GM19035 (cell line): ENCODE measurements around the gene PTPN20.

ENCODE experiments used
- ATAC-seq: cut with Tn5 transposase; IDR thresholded peaks from one replicate; pipeline ENCODE4 v1.9.1; 2021; ENCODE audit not compliant: unreplicated experiment

Gene PTPN20

DNA sequence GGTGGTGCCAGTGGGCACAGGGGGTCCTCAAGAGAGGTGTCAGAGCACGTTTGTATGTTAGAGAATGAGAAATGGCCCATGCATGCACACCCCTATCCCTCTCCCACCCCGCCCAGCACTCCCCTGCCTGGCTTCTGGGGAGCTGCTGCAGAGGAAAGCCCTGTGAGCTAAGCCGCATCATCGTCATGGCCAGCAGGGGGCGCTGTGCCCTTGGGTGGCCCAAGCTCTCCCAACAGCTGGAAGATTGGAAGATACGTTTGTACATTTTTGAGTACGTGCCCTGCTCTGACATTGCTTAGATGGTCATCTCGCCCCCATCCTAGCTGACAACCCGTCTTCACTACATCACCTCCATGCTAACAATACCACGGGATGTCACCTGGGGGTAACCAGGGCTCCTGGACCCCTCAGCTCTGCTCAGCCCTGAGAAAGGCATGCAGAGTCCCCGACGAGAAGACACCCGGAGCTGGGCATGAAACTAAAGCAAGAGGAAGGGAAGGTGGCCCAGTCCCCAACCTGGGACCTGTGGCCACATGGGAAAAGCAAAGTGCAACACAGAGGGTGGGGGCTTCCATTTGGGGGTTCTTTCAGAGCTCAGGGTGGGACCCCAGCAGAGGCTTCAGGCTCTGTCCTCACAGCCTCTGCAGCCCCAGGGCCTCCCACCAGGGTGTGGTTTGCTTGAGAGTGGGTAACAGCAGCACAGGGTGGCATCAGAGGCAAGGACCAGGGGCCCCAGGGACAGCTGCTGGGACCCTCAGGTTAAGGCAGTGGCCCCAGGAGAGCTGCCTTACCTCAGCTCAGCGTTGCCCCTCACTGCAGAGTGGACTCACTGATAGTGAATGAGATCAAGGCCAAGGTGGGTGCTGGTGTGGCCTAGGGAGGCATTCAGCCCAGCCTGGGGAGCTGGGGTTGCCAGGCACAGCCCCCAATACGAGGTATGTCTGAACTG is 136.6 kb downstream of the PTPN20 start:
- peak; percentile 56 for ATAC-seq

DNA sequence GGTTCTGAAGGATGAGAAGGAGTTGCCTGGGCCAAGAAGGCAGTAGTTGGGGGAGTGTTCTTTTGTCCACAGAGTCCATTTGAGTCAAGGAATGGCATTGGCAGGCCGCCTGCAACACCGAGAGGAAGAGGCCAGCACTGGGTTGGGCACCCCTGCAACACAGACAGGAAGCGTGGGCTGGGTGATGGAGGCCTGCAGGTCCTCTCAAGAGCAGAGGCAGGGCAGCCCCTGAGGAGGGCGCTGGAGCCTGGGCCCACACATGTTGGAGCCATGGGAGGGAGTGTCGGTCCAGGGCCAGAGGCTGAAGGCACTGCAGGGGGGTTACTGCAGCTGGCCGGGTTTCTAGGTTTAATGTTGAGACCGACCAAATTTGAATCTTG is 137.3 kb downstream of the PTPN20 start:
- no peak for ATAC-seq

DNA sequence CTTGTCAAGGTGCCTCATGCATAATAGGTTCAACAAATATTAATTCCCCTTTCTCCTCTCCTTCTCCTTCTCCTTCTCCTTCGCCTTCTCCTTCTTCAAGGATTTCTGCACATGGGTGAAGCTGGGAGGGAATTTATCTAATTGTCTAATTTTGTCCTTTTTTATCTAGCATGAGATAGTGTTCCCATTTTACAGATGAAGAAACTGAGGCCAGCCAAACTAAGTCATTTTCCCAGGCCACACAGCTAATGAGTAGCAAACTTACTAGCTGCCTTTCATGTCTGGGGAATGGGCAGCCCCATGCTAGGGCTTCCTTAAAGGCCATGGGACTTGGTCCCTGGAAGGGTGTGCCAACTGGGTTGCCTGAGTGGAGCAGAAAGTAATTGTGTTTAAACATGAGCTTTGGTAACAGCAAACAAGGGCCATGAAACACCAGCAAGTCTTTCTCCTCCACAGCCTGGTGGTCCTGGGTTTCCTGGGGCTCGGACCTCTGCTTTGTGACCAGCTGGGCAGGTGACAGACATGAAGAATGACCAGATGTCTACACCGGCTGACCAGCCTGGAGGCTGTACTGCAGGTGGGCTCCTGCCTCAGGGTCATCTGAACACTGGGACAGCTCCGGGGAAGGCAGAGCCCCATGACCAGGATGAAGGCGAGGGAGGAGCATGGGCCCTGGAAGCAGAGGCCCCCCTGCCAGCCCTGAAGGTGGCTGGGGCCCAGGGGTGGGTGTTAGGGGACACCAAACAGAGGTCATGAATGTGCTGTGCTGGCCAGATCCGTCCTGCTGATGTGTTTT is 138.0 kb downstream of the PTPN20 start:
- ATAC-seq = no peak

DNA sequence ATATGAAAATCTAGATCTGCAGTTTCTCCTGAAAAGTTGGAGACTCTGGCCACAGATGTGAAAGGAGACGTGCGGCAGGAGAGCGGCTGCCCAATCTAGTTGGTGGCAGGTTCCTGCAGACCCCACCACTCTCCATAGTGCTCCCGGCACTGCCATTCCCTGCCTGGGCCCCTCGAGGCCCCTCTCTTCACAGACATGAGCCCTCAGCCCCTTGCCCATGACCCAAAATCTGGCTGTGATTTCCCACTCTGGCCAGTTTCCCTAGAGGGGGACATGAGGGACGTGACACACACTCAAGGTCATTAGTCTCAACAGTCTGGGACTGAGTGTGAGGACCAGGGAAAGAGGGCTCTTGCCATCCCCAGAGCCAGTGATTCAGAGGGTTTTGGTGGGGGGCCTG is 138.7 kb downstream of the PTPN20 start:
- ATAC-seq = no peak

DNA sequence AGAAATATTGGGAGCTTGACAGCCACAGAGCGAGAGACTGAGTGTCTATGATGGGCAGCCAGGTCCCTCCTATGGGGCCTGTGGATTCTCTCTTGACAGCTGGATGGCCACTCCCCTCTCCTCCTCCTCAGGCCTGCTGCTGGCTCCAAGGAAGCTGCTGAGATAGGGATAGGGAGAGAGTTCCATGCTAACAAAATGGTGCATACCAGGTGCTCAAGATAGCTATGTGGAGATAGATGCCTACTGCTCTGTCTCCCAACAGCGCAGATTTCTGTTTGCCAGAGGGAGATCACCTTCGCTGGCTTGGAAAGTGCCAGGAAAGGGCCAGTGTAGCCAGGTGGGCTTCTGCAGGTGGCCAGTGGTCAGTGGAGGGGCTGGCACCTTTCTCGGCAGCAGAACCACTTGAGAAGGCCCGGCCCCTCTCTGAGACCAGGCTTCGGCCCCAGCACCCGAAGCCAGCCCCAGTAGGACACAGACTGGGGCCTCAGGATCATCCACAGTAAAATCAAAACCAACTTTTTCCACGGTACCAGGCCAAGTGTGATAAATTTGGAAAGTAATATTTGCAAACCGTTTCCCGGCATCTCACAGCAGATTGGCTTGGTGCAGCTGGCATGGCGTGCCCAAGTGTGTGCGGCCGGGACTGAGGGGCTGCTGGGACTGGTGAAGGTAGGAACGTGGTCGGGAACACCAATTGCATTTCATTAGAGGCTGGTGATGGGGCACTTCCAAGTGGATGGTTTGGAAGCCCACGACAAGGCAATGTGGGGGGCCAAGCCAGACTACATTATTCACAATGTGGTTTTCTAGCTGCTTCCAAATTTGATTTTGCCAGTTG is 139.6 kb downstream of the PTPN20 start:
- no peak for ATAC-seq

DNA sequence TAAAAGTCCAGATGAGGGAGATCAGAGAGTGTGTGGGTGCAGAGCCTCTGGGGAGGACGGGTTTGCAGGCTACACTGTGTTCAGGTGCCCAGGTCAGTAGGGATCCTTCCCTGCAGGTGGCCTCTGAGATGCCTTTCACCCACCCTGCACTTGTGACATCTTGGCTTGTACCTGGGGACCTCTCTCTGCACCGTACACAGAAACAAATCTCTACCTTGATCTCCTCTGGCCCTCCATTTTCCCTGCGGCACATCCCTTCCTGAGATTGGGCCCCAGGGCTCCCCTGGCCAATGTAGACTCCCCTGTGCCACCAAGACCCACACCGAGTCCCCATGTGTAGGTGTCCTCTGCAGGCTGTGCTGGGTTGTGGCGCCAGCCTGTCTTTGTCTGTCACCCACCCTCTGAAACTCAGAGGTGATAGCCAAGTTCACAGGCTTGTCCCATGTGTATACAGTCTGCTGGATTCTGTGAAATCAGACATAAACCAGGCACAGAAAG is 140.6 kb downstream of the PTPN20 start:
- ATAC-seq = no peak
